HEK293 (cell line): ENCODE data around the gene LRCH2.

Source experiments
- CTCF ChIP-seq: fragments of 450-650 bp; formaldehyde crosslinking; IDR thresholded peaks from 2 replicates; pipeline ENCODE4 v1.5.1; 2016; ENCODE audit warnings: missing biosample characterization, missing genetic modification characterization
- HOXA7 ChIP-seq: sonication (generic); formaldehyde crosslinking; IDR thresholded peaks from 2 replicates; pipeline ENCODE4 v1.8.1; 2022; ENCODE audit warnings: missing genetic modification reagents, borderline replicate concordance
- INSM2 ChIP-seq: fragments of 450-650 bp; formaldehyde crosslinking; IDR thresholded peaks from 2 replicates; pipeline ENCODE4 v1.5.1; 2016; ENCODE audit warnings: missing biosample characterization, missing genetic modification characterization
- REST ChIP-seq: fragments of 450-650 bp; formaldehyde crosslinking; IDR thresholded peaks from 2 replicates; pipeline ENCODE4 v1.5.1; 2016; ENCODE audit warnings: missing biosample characterization, missing genetic modification characterization
- YY1 ChIP-seq: fragments of 450-650 bp; formaldehyde crosslinking; IDR thresholded peaks from 2 replicates; pipeline ENCODE4 v1.5.1; 2018; ENCODE audit warnings: missing biosample characterization, missing genetic modification characterization
- ZNF280D ChIP-seq: fragments of 450-650 bp; formaldehyde crosslinking; IDR thresholded peaks from 2 replicates; pipeline ENCODE4 v1.5.1; 2016; ENCODE audit warnings: missing biosample characterization, missing genetic modification characterization
- ZNF639 ChIP-seq: fragments of 450-650 bp; formaldehyde crosslinking; IDR thresholded peaks from 2 replicates; pipeline ENCODE4 v1.5.1; 2016; ENCODE audit warnings: missing biosample characterization, missing genetic modification characterization

GRCh38 chrX:115255003-115255402 lies 21.1 kb upstream of the LRCH2 start:
- TF ChIP-seq YY1 (tag by site-specific recombination): no peak
- TF ChIP-seq INSM2 (tag by site-specific recombination): peak; percentile 87
- TF ChIP-seq CTCF (tag by site-specific recombination): no peak
- TF ChIP-seq REST (tag by site-specific recombination): no peak
- TF ChIP-seq ZNF639 (tag by site-specific recombination): peak; percentile 89
- TF ChIP-seq ZNF280D (tag by site-specific recombination): no peak
- TF ChIP-seq HOXA7 (CRISPR knock-in tag): no peak
